Epithelial cell of proximal tubule (primary cell): Measurements from ENCODE around the gene CTSK. TPM values are rescaled to one million over a fixed set of nuclear protein-coding genes. Genes with fewer than 3 reads are reported as not detected.

Experiments used
- DNase-seq: peaks from one replicate; pipeline ENCODE4 v3.0.0-alpha.2; 2011; ENCODE audit warnings: low read depth
- H3K4me3 ChIP-seq: 2 replicates; pipeline ENCODE4 v1.5.1; 2011; ENCODE audit warnings: low read depth, mild to moderate bottlenecking, low read length
- total RNA-seq: library from RNA; depleted of rRNA; stranded (reverse); fragments of >200 nt; gene quantifications from 2 replicates; pipeline ENCODE4 v1.2.3, GENCODE V29; 2015
- TF ChIP-seq, protein P1 (sequence below): conservative IDR thresholded peaks from 2 replicates; pipeline ENCODE4 v1.5.1; 2012; ENCODE audit warnings: low read depth, mild to moderate bottlenecking, low read length

The CTSK gene
- total RNA-seq, 1 donor from 2014 or later: 2.0 TPM

DNA sequence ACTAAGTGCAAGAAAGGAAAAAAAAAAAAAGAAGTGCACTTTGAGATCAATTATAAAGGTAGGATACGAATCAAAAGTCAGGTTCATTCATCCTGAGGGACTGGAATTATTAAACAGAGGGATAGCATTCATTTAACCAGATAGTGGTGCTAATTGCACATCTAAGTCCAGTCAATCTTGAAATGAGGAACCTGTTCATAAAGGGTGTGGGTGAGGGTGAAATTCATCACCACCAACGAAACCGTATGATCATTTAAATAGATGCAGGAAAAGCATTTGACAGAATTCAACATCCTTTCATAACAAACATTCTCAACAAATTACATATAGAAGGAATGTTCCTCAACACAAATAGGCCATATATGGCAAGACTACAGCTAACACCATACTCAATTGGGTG, 48.0 kb downstream of the CTSK start:
- TF ChIP-seq, protein P1, sequence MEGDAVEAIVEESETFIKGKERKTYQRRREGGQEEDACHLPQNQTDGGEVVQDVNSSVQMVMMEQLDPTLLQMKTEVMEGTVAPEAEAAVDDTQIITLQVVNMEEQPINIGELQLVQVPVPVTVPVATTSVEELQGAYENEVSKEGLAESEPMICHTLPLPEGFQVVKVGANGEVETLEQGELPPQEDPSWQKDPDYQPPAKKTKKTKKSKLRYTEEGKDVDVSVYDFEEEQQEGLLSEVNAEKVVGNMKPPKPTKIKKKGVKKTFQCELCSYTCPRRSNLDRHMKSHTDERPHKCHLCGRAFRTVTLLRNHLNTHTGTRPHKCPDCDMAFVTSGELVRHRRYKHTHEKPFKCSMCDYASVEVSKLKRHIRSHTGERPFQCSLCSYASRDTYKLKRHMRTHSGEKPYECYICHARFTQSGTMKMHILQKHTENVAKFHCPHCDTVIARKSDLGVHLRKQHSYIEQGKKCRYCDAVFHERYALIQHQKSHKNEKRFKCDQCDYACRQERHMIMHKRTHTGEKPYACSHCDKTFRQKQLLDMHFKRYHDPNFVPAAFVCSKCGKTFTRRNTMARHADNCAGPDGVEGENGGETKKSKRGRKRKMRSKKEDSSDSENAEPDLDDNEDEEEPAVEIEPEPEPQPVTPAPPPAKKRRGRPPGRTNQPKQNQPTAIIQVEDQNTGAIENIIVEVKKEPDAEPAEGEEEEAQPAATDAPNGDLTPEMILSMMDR: no peak
- H3K4me3 ChIP-seq: no peak overlapping the region
- no peak for DNase-seq

GRCh38 chr1:150753416-150753815, 54.6 kb downstream of the CTSK start:
- DNase-seq: no peak
- TF ChIP-seq, protein P1: no peak
- no peak overlapping the region for H3K4me3 ChIP-seq

DNA sequence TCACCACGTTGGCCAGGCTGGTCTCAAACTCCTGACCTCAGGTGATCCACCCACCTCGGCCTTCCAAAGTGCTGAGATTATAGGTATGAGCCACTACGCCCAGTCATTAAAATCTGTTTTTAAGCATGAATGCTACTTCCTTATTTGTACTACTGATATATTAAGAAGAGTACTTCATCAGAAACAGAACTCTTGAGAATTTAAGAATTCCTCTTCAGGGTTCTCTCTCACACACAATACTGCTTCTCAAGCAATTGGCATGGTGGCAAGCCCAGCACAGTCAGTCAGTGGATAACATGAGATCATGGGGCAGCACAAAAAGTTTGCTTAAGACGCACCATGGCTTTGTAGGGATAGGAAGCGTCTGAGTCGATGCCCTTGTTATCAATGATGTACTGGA, 56.6 kb downstream of the CTSK start:
- TF ChIP-seq, protein P1: no peak
- no peak for DNase-seq
- no peak overlapping the region for H3K4me3 ChIP-seq

GRCh38 chr1:150749720-150750311, 58.2 kb downstream of the CTSK start:
- TF ChIP-seq, protein P1: no peak
- H3K4me3 ChIP-seq: no peak overlapping the region
- DNase-seq: no peak

DNA sequence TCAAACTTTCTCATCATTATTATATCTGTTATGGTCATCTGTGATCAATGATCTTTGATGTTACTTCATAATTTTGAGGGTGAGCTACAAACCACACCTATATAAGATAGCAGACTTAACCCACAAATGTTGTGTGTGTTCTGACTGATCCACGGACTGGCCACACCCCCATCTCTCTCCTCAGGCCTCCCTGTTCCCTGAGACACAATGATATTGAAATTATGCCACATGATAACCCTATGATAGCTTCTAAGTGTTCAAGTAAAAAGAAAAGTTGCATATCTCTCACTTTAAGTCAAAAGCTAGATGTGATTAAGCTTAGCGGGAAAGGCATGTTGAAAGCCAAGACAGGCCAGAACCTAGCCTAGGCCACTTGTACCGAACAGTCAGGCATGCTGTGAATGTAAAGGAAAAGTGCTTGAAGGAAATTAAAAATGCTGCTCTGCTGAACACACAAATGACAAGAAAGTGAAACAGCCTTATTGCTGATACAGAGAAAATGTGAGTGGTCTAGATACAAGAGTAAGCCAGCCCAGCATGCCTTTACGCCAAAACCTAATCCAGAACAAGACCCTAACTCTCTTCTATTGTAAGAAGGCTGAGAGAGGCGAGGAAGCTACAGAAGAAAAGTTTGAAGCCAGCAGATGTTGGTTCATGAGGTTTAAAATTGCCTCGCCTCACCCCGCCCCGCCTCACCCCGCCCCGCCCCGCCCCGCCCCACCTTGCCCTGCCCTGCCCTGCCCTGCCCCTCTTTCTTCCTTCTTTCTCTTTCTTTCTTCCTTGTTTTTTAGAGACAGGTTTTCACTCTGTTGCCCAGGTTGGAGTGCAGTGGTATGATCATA, 59.0 kb downstream of the CTSK start:
- no peak overlapping the region for H3K4me3 ChIP-seq
- DNase-seq: no peak
- TF ChIP-seq, protein P1: no peak

Other genes starting within 250 kb of the CTSK start
- gene MCL1, start 228.7 kb downstream of the CTSK start, total RNA-seq: 144 and 162 TPM in 2 replicates
- 159 and 225 TPM in 2 replicates for gene ENSA, start 178.6 kb downstream of the CTSK start, total RNA-seq
- gene GOLPH3L, start 111.1 kb downstream of the CTSK start, total RNA-seq: 12.6 and 14.3 TPM in 2 replicates
- gene HORMAD1, start 87.4 kb downstream of the CTSK start, total RNA-seq: not detected in 2 replicates
- gene CTSS, start 42.5 kb downstream of the CTSK start, total RNA-seq: 4.4 and 21.3 TPM in 2 replicates
- 13.9 and 22.2 TPM in 2 replicates for gene ARNT, start 68.3 kb upstream of the CTSK start, total RNA-seq
- gene CTXND2, start 78.9 kb upstream of the CTSK start, total RNA-seq: not detected in 2 replicates
- 20.6 and 26.4 TPM in 2 replicates for gene SETDB1, start 118.1 kb upstream of the CTSK start, total RNA-seq
- gene CERS2, start 166.6 kb upstream of the CTSK start, total RNA-seq: 96.1 and 165 TPM in 2 replicates
- 0.12 and 1.2 TPM in 2 replicates for gene ANXA9, start 174.0 kb upstream of the CTSK start, total RNA-seq
- 13.0 and 14.6 TPM in 2 replicates for gene MINDY1, start 198.6 kb upstream of the CTSK start, total RNA-seq
- 14.8 and 15.2 TPM in 2 replicates for gene PRUNE1, start 200.2 kb upstream of the CTSK start, total RNA-seq
- gene BNIPL, start 228.3 kb upstream of the CTSK start, total RNA-seq: 0.14 TPM in 1 of 2 replicates, not detected in the other
- 3.0 and 3.1 TPM in 2 replicates for gene C1orf56, start 239.5 kb upstream of the CTSK start, total RNA-seq